ENCODE data around the gene SLC8A3. TPM values are rescaled to one million over a fixed set of nuclear protein-coding genes. Genes with fewer than 3 reads are reported as not detected.

Gene SLC8A3
- total RNA-seq, 1 experiment from 2014 or later = not detected

DNA sequence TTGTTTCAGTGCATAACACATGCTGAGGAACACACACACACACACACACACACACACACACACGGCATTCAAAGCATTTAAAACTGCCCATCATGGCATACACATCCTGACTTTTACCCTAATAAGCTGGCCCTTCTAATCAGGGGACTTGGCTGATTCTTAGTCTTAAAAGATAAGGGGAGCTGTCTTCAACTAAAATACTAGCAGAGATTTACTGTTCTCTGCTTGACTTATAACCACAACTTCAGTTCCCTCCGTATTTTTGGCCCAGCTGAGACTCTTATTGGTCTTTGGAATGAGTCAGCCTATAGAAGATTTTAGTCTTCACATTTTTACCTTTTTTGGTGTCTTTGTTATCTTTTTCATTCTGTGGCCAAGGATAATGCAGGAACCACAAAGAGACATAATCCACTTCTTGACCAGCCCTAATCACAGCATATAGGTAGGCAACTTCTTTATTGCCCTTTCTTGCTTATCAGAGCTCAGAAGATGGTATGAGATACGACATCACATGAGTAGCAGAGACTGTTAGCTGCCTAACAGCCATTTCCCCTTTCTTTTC lies 25.1 kb upstream of the SLC8A3 start:
- no peaks in the 10 kb centered on the region for H3K9me3 ChIP-seq (ENCODE audit: control insufficient read depth, insufficient read depth, low read depth, low read length)
- TF ChIP-seq, protein P1, sequence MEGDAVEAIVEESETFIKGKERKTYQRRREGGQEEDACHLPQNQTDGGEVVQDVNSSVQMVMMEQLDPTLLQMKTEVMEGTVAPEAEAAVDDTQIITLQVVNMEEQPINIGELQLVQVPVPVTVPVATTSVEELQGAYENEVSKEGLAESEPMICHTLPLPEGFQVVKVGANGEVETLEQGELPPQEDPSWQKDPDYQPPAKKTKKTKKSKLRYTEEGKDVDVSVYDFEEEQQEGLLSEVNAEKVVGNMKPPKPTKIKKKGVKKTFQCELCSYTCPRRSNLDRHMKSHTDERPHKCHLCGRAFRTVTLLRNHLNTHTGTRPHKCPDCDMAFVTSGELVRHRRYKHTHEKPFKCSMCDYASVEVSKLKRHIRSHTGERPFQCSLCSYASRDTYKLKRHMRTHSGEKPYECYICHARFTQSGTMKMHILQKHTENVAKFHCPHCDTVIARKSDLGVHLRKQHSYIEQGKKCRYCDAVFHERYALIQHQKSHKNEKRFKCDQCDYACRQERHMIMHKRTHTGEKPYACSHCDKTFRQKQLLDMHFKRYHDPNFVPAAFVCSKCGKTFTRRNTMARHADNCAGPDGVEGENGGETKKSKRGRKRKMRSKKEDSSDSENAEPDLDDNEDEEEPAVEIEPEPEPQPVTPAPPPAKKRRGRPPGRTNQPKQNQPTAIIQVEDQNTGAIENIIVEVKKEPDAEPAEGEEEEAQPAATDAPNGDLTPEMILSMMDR (IDR thresholded peaks at IDR 0.05) = no peak
- TF ChIP-seq, protein P2, sequence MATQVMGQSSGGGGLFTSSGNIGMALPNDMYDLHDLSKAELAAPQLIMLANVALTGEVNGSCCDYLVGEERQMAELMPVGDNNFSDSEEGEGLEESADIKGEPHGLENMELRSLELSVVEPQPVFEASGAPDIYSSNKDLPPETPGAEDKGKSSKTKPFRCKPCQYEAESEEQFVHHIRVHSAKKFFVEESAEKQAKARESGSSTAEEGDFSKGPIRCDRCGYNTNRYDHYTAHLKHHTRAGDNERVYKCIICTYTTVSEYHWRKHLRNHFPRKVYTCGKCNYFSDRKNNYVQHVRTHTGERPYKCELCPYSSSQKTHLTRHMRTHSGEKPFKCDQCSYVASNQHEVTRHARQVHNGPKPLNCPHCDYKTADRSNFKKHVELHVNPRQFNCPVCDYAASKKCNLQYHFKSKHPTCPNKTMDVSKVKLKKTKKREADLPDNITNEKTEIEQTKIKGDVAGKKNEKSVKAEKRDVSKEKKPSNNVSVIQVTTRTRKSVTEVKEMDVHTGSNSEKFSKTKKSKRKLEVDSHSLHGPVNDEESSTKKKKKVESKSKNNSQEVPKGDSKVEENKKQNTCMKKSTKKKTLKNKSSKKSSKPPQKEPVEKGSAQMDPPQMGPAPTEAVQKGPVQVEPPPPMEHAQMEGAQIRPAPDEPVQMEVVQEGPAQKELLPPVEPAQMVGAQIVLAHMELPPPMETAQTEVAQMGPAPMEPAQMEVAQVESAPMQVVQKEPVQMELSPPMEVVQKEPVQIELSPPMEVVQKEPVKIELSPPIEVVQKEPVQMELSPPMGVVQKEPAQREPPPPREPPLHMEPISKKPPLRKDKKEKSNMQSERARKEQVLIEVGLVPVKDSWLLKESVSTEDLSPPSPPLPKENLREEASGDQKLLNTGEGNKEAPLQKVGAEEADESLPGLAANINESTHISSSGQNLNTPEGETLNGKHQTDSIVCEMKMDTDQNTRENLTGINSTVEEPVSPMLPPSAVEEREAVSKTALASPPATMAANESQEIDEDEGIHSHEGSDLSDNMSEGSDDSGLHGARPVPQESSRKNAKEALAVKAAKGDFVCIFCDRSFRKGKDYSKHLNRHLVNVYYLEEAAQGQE (IDR thresholded peaks at IDR 0.05; ENCODE audit: insufficient read depth in 1 of 2, low read depth in 2 of 2, low read length in 1 of 2) = no peak
- TF ChIP-seq SIN3A (IDR thresholded peaks at IDR 0.05; ENCODE audit: borderline replicate concordance, insufficient read depth, low read depth, low read length) = no peak
- TF ChIP-seq POLR2AphosphoS5 (IDR thresholded peaks at IDR 0.05; ENCODE audit: low read depth, low read length) = no peak
- no peak for TF ChIP-seq TCF7L2 (IDR thresholded peaks at IDR 0.05; ENCODE audit: low read depth, low read length)
- ChIA-PET CTCF (no interaction called here), POLR2A (no interaction called here)
- DNase-seq (ENCODE audit: low read depth, low spot score) (no peak), ATAC-seq (no peak)
- no peaks in the 10 kb centered on the region for H3K4me1 ChIP-seq (ENCODE audit: control insufficient read depth, insufficient read depth, low read length)
- intact Hi-C loops (cut with micrococcal nuclease; ENCODE audit: unreplicated experiment) (no loop called here), in situ Hi-C loops (cut with HindIII; ENCODE audit: low pct_unique_long_range_greater_than_20kb, low sequenced_read_pairs) (no loop called here)
- no peaks in the 10 kb centered on the region for H3K27me3 ChIP-seq (ENCODE audit: control insufficient read depth, insufficient read depth, low read length)
- H3K4me3 ChIP-seq (ENCODE audit: low read depth in 2 of 2, low read length in 2 of 2) = no peak overlapping the region
- no TSS peak for BruUV-seq (replicated peaks)
- no peaks in the 10 kb centered on the region for H3K36me3 ChIP-seq (ENCODE audit: control insufficient read depth, insufficient read depth, low read length)
- no peak overlapping the region for H3K27ac ChIP-seq (ENCODE audit: low read length)

DNA sequence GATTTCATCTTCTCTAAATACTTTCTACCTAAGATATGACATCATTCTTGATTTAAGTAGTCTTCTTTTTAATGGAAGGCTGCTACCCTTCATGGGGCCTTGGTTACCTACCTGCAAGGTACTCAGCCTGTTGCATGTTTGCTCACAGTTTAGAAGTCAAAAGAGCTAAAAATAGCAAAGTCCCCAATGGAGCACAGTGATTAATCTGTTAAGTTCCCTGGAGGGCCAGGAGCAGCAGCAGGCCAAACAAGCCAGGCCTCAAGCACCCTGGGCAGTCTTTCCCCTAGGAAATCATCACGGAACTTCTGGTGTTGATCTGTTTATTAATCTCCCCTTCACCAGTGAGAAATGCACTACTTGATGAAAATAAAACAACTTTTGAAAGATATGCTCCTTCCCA lies 24.0 kb upstream of the SLC8A3 start:
- Histone ChIP-seq H3K4me1 (ENCODE audit: control insufficient read depth, insufficient read depth, low read length) (no peaks in the 10 kb centered on the region), H3K27ac (ENCODE audit: low read length) (no peak overlapping the region), H3K27me3 (ENCODE audit: control insufficient read depth, insufficient read depth, low read length) (no peaks in the 10 kb centered on the region), H3K4me3 (ENCODE audit: low read depth in 2 of 2, low read length in 2 of 2) (no peak overlapping the region), H3K36me3 (ENCODE audit: control insufficient read depth, insufficient read depth, low read length) (no peaks in the 10 kb centered on the region), H3K9me3 (ENCODE audit: control insufficient read depth, insufficient read depth, low read depth, low read length) (no peaks in the 10 kb centered on the region)
- no peak for TF ChIP-seq POLR2AphosphoS5 (IDR thresholded peaks at IDR 0.05; ENCODE audit: low read depth, low read length)
- no peak for TF ChIP-seq TCF7L2 (IDR thresholded peaks at IDR 0.05; ENCODE audit: low read depth, low read length)
- TF ChIP-seq SIN3A (IDR thresholded peaks at IDR 0.05; ENCODE audit: borderline replicate concordance, insufficient read depth, low read depth, low read length) = no peak
- TF ChIP-seq, protein P1 (IDR thresholded peaks at IDR 0.05) = no peak
- TF ChIP-seq, protein P2 (IDR thresholded peaks at IDR 0.05; ENCODE audit: insufficient read depth in 1 of 2, low read depth in 2 of 2, low read length in 1 of 2) = no peak
- intact Hi-C loops (cut with micrococcal nuclease; ENCODE audit: unreplicated experiment) (no loop called here), in situ Hi-C loops (cut with HindIII; ENCODE audit: low pct_unique_long_range_greater_than_20kb, low sequenced_read_pairs) (no loop called here)
- no peak for ATAC-seq
- BruUV-seq (replicated peaks) = no TSS peak
- DNase-seq (ENCODE audit: low read depth, low spot score) = no peak
- POLR2A ChIA-PET = no interaction called here
- CTCF ChIA-PET = no interaction called here
